Bronchial epithelial cell (primary cell): ENCODE results near the gene DPF3. TPM values are rescaled to one million over a fixed set of nuclear protein-coding genes. Genes with fewer than 3 reads are reported as not detected.

Source experiments
- DNase-seq: peaks from one replicate; pipeline ENCODE4 v3.0.0-alpha.2; 2010; ENCODE audit warnings: low read depth
- FAIRE-seq: peaks from 2 replicates; lab custom pipeline; 2011; peaks lifted over from hg19 to GRCh38; lab: Jason Lieb, UNC
- H3K27me3 ChIP-seq: 2 replicates; pipeline ENCODE4 v1.5.1; 2011; ENCODE audit warnings: low read length; ENCODE audit not compliant: control insufficient read depth, insufficient read depth
- H3K36me3 ChIP-seq: 2 replicates; pipeline ENCODE4 v1.5.1; 2011; ENCODE audit warnings: low read length; ENCODE audit not compliant: control insufficient read depth, insufficient read depth
- H3K4me3 ChIP-seq: 2 replicates; pipeline ENCODE4 v1.5.1; 2011; ENCODE audit warnings: mild to moderate bottlenecking, low read depth, low read length, control low read depth
- total RNA-seq: library from RNA; depleted of rRNA; stranded (reverse); fragments of >200 nt; gene quantifications from 2 replicates; pipeline ENCODE4 v1.2.1, GENCODE V29; 2014
- TF ChIP-seq, protein P1 (sequence below): IDR thresholded peaks from 2 replicates; pipeline ENCODE4 v1.5.1; 2011; ENCODE audit warnings: mild to moderate bottlenecking, moderate library complexity, low read length, control low read depth, inconsistent platforms; ENCODE audit not compliant: insufficient read depth, severe bottlenecking

The DPF3 gene
- total RNA-seq, 1 donor from 2014 or later, result not detected

- Histone ChIP-seq H3K4me3 (no peak overlapping the region), H3K36me3 (no peaks in the 10 kb centered on the region), H3K27me3 (no peaks in the 10 kb centered on the region)
- DNase-seq (no peak), FAIRE-seq (no peak)
- TF ChIP-seq, protein P1, sequence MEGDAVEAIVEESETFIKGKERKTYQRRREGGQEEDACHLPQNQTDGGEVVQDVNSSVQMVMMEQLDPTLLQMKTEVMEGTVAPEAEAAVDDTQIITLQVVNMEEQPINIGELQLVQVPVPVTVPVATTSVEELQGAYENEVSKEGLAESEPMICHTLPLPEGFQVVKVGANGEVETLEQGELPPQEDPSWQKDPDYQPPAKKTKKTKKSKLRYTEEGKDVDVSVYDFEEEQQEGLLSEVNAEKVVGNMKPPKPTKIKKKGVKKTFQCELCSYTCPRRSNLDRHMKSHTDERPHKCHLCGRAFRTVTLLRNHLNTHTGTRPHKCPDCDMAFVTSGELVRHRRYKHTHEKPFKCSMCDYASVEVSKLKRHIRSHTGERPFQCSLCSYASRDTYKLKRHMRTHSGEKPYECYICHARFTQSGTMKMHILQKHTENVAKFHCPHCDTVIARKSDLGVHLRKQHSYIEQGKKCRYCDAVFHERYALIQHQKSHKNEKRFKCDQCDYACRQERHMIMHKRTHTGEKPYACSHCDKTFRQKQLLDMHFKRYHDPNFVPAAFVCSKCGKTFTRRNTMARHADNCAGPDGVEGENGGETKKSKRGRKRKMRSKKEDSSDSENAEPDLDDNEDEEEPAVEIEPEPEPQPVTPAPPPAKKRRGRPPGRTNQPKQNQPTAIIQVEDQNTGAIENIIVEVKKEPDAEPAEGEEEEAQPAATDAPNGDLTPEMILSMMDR, result no peak
These were observed 305.4 kb downstream of the DPF3 start for GRCh38 chr14:72588521-72588920.

DNA sequence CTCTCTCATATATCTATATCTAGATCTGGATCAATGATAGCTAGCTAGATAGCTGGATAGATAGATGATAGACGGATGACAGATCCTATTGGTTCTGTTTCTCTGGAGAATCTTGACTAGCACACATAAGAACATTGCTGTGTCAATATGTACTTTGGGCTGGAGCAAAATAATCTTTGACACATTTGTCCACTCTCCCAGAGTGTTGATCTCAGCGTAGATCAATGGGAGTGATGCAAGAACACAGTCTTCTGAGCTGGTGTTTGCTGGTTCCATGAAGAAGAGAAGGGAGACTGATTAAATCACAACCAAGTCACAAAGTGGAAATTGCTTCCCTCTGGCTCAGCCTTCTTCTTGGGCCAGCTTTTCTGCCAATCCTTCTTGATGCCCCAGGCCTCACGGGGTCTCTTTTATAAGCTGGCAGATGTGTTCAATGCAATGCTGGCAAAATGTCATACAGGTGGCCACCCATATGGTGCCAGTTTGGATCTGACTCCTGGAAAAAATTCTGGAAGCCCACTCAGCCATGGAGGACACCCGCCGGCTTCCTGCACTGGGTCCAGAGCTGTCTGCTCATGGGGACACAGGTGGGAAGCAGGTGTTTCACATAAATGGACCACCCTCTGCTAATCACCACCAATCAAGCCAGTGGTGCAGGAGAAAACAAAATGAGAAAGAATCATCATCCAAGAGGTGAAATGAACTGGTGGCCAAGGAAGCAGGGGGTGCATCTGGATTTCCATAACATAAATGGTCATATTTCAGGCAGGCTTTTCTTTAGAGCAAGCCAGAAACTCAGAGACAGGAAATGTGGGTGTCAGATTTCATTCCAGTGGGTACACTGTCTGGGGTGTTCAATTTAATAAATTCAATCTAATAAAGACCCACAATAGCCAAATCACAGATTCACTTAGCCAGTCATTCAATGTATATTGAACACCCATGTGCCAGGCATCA is 310.3 kb downstream of the DPF3 start:
- Histone ChIP-seq H3K36me3 (no peaks in the 10 kb centered on the region), H3K4me3 (no peak overlapping the region), H3K27me3 (peaks cover 2% of the 10 kb centered on the region)
- FAIRE-seq, result no peak
- no peak for DNase-seq
- TF ChIP-seq, protein P1, result no peak

DNA sequence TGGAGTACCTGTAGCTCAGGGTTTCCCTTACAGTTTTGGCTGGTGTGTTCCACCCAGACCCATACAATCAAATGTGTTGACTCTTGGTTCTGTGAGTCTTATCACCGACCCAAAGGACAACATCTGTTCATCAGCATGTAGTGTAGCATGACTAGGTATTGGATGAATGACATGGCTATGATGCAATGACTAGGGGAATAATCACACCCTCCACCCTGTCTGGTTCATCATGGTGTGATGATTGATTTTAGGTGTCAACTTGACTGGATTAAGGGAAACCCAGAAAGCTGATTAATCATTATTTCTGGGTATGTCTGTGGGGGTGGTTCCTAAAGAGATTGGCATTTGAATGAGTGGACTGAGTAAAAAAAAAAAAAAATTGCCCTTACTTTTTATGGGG is 311.3 kb downstream of the DPF3 start:
- TF ChIP-seq, protein P1, result no peak
- Histone ChIP-seq H3K36me3 (no peaks in the 10 kb centered on the region), H3K27me3 (peaks cover 2% of the 10 kb centered on the region), H3K4me3 (no peak overlapping the region)
- DNase-seq (peak; percentile 74), FAIRE-seq (peak; percentile 75)

GRCh38 chr14:72578514-72578913 is 315.4 kb downstream of the DPF3 start:
- TF ChIP-seq, protein P1, result no peak
- FAIRE-seq, result no peak
- no peaks in the 10 kb centered on the region for H3K36me3 ChIP-seq
- H3K27me3 ChIP-seq, result peaks cover 2% of the 10 kb centered on the region
- H3K4me3 ChIP-seq, result no peak overlapping the region
- DNase-seq, result no peak

- TF ChIP-seq, protein P1, result no peak
- FAIRE-seq (no peak), DNase-seq (no peak)
- peaks cover 2% of the 10 kb centered on the region for H3K27me3 ChIP-seq
- H3K36me3 ChIP-seq, result no peaks in the 10 kb centered on the region
- H3K4me3 ChIP-seq, result no peak overlapping the region
These were observed 316.4 kb downstream of the DPF3 start for GRCh38 chr14:72577521-72577920.
